ENCODE measurements around the gene GRID1. TPM values are rescaled to one million over a fixed set of nuclear protein-coding genes. Genes with fewer than 3 reads are reported as not detected.

Gene GRID1
- total and polyA plus RNA-seq, 10 of the 15 experiments (the other 5 are each of a cell fraction or from before 2014, with no cell fraction given), result 0.04 to 0.62 (median 0.08) TPM; not detected in 5

- WGBS (ENCODE audit: insufficient coverage, insufficient replicate concordance, low lambda C conversion rate, missing lambda C conversion rate), result 17% methylated on average over 5 of the region's 5 CpGs
- Histone ChIP-seq H4K20me1 (ENCODE audit: control insufficient read depth, insufficient read depth) (no peaks in the 10 kb centered on the region), H3K27me3 (replicated peaks in 1 of 2; ENCODE audit: control insufficient read depth in 2 of 2, insufficient read depth in 2 of 2, low read length in 1 of 2) (no peaks in the 10 kb centered on the region; a peak in 2 of 4 replicates), H3K4me2 (ENCODE audit: control insufficient read depth, insufficient read depth) (no peak overlapping the region), H3K9ac (ENCODE audit: control insufficient read depth, insufficient read depth, low read length) (no peak overlapping the region), H3K79me2 (ENCODE audit: control insufficient read depth, insufficient read depth, low read length) (no peaks in the 10 kb centered on the region), H3K4me1 (ENCODE audit: control insufficient read depth, insufficient read depth, low read length) (no peaks in the 10 kb centered on the region), H3K27ac (ENCODE audit: control insufficient read depth, insufficient read depth) (no peak overlapping the region), H2AFZ (ENCODE audit: control insufficient read depth, low read depth, low read length) (no peak overlapping the region), H3K4me3 (no peak overlapping the region), H3K9me3 (replicated peaks; ENCODE audit: control insufficient read depth, insufficient read depth, low read length) (no peaks in the 10 kb centered on the region), H3K36me3 (ENCODE audit: control insufficient read depth in 2 of 2, insufficient read depth in 2 of 2, low read length in 1 of 2) (no peaks in the 10 kb centered on the region)
- intact Hi-C loops (cut with micrococcal nuclease; ENCODE audit: unreplicated experiment), result loop anchor here (10.0 kb wide), 2 partner anchors 197 to 587 kb away; no protein-coding TSS in a partner anchor
- POLR2A ChIA-PET, result no interaction called here
- SMC1A ChIA-PET (ENCODE audit: uncharacterized antibody, unreplicated experiment), result no interaction called here
- no TSS peak for BruUV-seq (replicated peaks)
- no peak for TF ChIP-seq KLF5 (IDR thresholded peaks at IDR 0.05; ENCODE audit: partially characterized antibody)
- no peak for TF ChIP-seq GATAD2B (conservative IDR thresholded peaks at IDR 0.05; ENCODE audit: low read depth)
- no peak for TF ChIP-seq ZSCAN29 (IDR thresholded peaks at IDR 0.05)
- TF ChIP-seq SMAD1 (IDR thresholded peaks at IDR 0.05; ENCODE audit: low read depth, partially characterized antibody), result no peak
- TF ChIP-seq ZNF384 (IDR thresholded peaks at IDR 0.05; ENCODE audit: borderline replicate concordance, low read depth, low read length), result no peak
- no peak for TF ChIP-seq NFYA (IDR thresholded peaks at IDR 0.05; ENCODE audit: borderline replicate concordance, low read depth, low read length)
- no peak for TF ChIP-seq POLR2A (IDR thresholded peaks at IDR 0.05; ENCODE audit: low read depth, low read length)
- no peak for TF ChIP-seq NBN (IDR thresholded peaks at IDR 0.05)
- TF ChIP-seq EGR1 (IDR thresholded peaks at IDR 0.05; ENCODE audit: borderline replicate concordance in 1 of 2, low read depth in 2 of 2, low read length in 2 of 2), result no peak
- TF ChIP-seq LARP7 (IDR thresholded peaks at IDR 0.05), result no peak
- no peak for TF ChIP-seq PRDM15 (CRISPR knock-in tag; IDR thresholded peaks at IDR 0.05)
- TF ChIP-seq MAX (IDR thresholded peaks at IDR 0.05; ENCODE audit: low read depth, low read length), result no peak
- TF ChIP-seq ZBTB11 (CRISPR knock-in tag; IDR thresholded peaks at IDR 0.05), result no peak
- no peak for TF ChIP-seq ATF2 (IDR thresholded peaks at IDR 0.05; ENCODE audit: low read length)
- TF ChIP-seq CBFB (IDR thresholded peaks at IDR 0.05; ENCODE audit: low read depth), result no peak
- no peak for TF ChIP-seq STAT1 (conservative IDR thresholded peaks at IDR 0.05)
- in situ Hi-C loops (cut with MboI), result no loop called here
- RAD21 ChIA-PET (ENCODE audit: unreplicated experiment), result interaction anchor here (1.1 kb wide), 1 partner anchor 352 kb away, joined by 3 read pairs; no protein-coding TSS in a partner anchor
- CTCF ChIA-PET, result interaction anchor here (0.9 kb wide), 1 partner anchor 189 kb away, joined by 3 read pairs; no protein-coding TSS in a partner anchor
- ATAC-seq, result no peak
- no peak for DNase-seq (ENCODE audit: low read depth, low spot score)
- FAIRE-seq, result no peak
Measured at GRCh38 chr10:85787393-85787792, 579.2 kb downstream of the GRID1 start.
